Hepatocyte (in vitro differentiated cells): ENCODE data around the gene ARL5A.

Experiments used
- CTCF ChIP-seq: fragments of 200-600 bp; sonication (generic); IDR thresholded peaks from 2 replicates; pipeline ENCODE4 v1.5.1; 2016; ENCODE audit warnings: antibody characterized with exemption, mild to moderate bottlenecking; ENCODE audit not compliant: poor library complexity
- EZH2 ChIP-seq: fragments of 200-600 bp; sonication (generic); IDR thresholded peaks from 2 replicates; pipeline ENCODE4 v1.6.1; 2016; ENCODE audit warnings: antibody characterized with exemption, mild to moderate bottlenecking, borderline replicate concordance

- no peak for TF ChIP-seq CTCF
- TF ChIP-seq EZH2 = no peak
Observed at GRCh38 chr2:151845481-151845880, 17.3 kb upstream of the ARL5A start.
